CD8-positive, alpha-beta memory T cell (primary cell): ENCODE results near the gene SORCS3. TPM values are rescaled to one million over a fixed set of nuclear protein-coding genes. Genes with fewer than 3 reads are reported as not detected.

Experiments used
- CTCF ChIA-PET: fragments of 350-600 bp; sonication (Branson Sonifier 250); formaldehyde crosslinking; loops from one replicate; lab custom pipeline; 2021; ENCODE audit warnings: antibody characterized with exemption; lab: Charles Lee
- POLR2A ChIA-PET: fragments of 350-600 bp; sonication (Branson Sonifier 250); formaldehyde crosslinking; loops from one replicate; lab custom pipeline; 2021; ENCODE audit warnings: antibody characterized with exemption; lab: Charles Lee
- DNase-seq, 5 donors: peaks; one replicate each; pipeline versions ENCODE4 v3.0.0 to v3.0.0-alpha.2; 2020 to 2022; ENCODE audit warnings: mixed read lengths in 1 of 5
- H3K27ac ChIP-seq: one replicate; pipeline ENCODE4 v1.7.0; 2013; ENCODE audit warnings: low read depth, mild to moderate bottlenecking, low read length, moderate library complexity
- H3K27me3 ChIP-seq: 2 replicates; pipeline ENCODE4 v1.7.0; 2013; ENCODE audit warnings: low read length, mild to moderate bottlenecking; ENCODE audit not compliant: insufficient read depth, poor library complexity, severe bottlenecking
- H3K36me3 ChIP-seq: 2 replicates; pipeline ENCODE4 v1.7.0; 2013; ENCODE audit warnings: mild to moderate bottlenecking, low read length, moderate library complexity; ENCODE audit not compliant: insufficient read depth
- H3K4me1 ChIP-seq: 2 replicates; pipeline ENCODE4 v1.7.0; 2013; ENCODE audit warnings: mild to moderate bottlenecking, low read length, moderate library complexity; ENCODE audit not compliant: insufficient read depth
- H3K4me3 ChIP-seq: 2 replicates; pipeline ENCODE4 v1.7.0; 2013; ENCODE audit warnings: mild to moderate bottlenecking, low read length
- H3K9me3 ChIP-seq: 2 replicates; pipeline ENCODE4 v1.7.0; 2013; ENCODE audit warnings: mild to moderate bottlenecking, low read length
- H3K27ac Mint-ChIP-seq, 8 donors: one replicate each; pipeline ENCODE4 v1.8.0; 2020 to 2021; ENCODE audit warnings: mixed read lengths in 8 of 8, mild to moderate bottlenecking in 6 of 8, inconsistent platforms in 3 of 8, moderate library complexity in 3 of 8
- H3K27me3 Mint-ChIP-seq, 2 donors: one replicate each; pipeline ENCODE4 v1.8.0; 2020 to 2021; ENCODE audit warnings: mixed read lengths in 2 of 2, mild to moderate bottlenecking in 1 of 2, moderate library complexity in 1 of 2
- H3K36me3 Mint-ChIP-seq, 3 donors: one replicate each; pipeline ENCODE4 v1.8.0; 2020 to 2021; ENCODE audit warnings: mixed read lengths in 3 of 3, inconsistent platforms in 1 of 3, mild to moderate bottlenecking in 1 of 3
- H3K4me1 Mint-ChIP-seq, 3 donors: one replicate each; pipeline ENCODE4 v1.8.0; 2020 to 2021; ENCODE audit warnings: mixed read lengths in 3 of 3, inconsistent platforms in 1 of 3, mild to moderate bottlenecking in 1 of 3
- H3K4me3 Mint-ChIP-seq, 7 donors: one replicate each; pipeline ENCODE4 v1.8.0; 2020 to 2021; ENCODE audit warnings: mixed read lengths in 7 of 7, mild to moderate bottlenecking in 6 of 7, moderate library complexity in 4 of 7, inconsistent platforms in 2 of 7
- H3K9me3 Mint-ChIP-seq, 5 donors: one replicate each; pipeline ENCODE4 v1.8.0; 2020 to 2022; ENCODE audit warnings: mixed read lengths in 5 of 5, mild to moderate bottlenecking in 3 of 5, moderate library complexity in 2 of 5, inconsistent platforms in 1 of 5
- polyA plus RNA-seq: library from polyadenylated mRNA; unstranded; fragments of 300-500 nt; fragmentation: Illumina TruSeq; gene quantifications from one replicate; pipeline ENCODE4 v1.2.3, GENCODE V29; 2021
- total RNA-seq, 2 experiments: library from RNA; stranded (reverse); gene quantifications; one replicate each; pipeline ENCODE4 v1.2.3, GENCODE V29; 2021

Gene SORCS3
- total and polyA plus RNA-seq, 3 experiments from 2014 or later: not detected

DNA sequence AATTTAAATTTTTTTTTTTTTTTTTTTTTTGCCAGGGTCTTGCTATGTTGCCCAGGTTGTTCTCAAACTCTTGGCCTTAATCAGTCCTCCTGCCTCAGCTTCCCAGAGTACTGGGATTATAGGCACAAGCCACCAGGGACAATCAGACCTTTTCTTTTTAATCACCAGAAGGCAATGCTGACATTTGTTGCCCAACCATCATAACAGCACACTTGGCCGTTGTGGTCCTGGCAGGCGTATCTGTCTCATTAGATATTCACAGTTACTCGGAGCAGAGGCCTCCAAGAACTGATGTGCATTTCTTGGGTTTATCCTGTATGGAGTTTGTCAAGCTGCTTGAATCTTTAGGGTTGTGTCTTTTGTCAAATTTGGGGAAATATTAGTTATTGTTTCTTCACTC lies 100.0 kb downstream of the SORCS3 start:
- H3K9me3 ChIP-seq: no peaks in the 10 kb centered on the region
- no peaks in the 10 kb centered on the region for H3K4me1 Mint-ChIP-seq
- H3K27me3 ChIP-seq: no peaks in the 10 kb centered on the region
- H3K36me3 Mint-ChIP-seq: no peaks in the 10 kb centered on the region
- peaks cover 4 to 8% of the 10 kb centered on the region in 2 donors for H3K27me3 Mint-ChIP-seq
- ChIA-PET CTCF (no interaction called here), POLR2A (no interaction called here)
- H3K27ac Mint-ChIP-seq: no peak overlapping the region
- H3K4me3 Mint-ChIP-seq: no peak overlapping the region
- H3K4me3 ChIP-seq: no peak overlapping the region
- DNase-seq: no peak
- peaks cover 0 to 10% (median 0%) of the 10 kb centered on the region in 5 donors for H3K9me3 Mint-ChIP-seq
- H3K4me1 ChIP-seq: no peaks in the 10 kb centered on the region
- no peak overlapping the region for H3K27ac ChIP-seq
- H3K36me3 ChIP-seq: no peaks in the 10 kb centered on the region

DNA sequence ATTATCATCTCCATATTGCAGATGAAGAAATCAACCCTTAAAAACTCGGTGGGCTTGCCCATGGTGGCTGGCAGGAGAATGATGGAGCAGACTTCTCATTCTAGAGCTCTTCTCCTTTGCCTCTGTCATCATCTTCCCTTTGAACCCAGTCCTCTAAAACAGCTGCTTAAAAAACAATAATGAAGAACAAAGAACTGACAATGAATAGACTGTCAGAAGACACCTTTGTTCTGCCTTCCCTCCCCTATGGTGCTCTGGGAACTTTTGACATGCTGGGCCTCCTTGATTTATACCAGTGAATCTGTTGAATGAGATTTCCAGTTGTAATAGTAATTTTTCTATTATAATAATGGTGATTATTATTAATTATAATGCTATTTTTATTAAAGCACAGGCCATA lies 103.0 kb downstream of the SORCS3 start:
- Mint-ChIP-seq H3K36me3 (no peaks in the 10 kb centered on the region), H3K27ac (no peak overlapping the region), H3K4me1 (no peaks in the 10 kb centered on the region), H3K4me3 (no peak overlapping the region), H3K27me3 (peaks cover 4 to 10% of the 10 kb centered on the region in 2 donors), H3K9me3 (peaks cover 0 to 6% (median 0%) of the 10 kb centered on the region in 5 donors)
- H3K27me3 ChIP-seq: no peaks in the 10 kb centered on the region
- no peak for DNase-seq
- H3K36me3 ChIP-seq: no peaks in the 10 kb centered on the region
- H3K4me3 ChIP-seq: no peak overlapping the region
- no peaks in the 10 kb centered on the region for H3K9me3 ChIP-seq
- no peaks in the 10 kb centered on the region for H3K4me1 ChIP-seq
- no peak overlapping the region for H3K27ac ChIP-seq
- POLR2A ChIA-PET: no interaction called here
- CTCF ChIA-PET: no interaction called here

DNA sequence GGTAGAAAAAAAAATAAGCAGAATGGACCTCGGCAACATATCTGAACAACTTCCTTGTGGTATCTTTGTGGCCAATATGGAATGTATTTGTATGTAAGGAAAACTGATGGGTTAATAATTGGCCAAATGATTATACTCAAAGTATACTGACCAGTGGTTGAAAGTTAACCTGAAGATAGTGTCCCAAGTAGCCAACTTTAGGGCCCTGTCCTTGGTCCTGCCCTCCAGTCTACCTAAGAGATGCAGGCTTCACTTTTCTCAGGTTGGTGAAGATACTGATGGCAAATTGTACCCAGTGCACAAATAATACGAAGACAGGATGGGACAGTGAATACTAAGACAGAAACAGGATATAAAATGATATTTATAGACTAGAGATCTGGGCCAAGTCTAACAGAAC lies 109.2 kb downstream of the SORCS3 start:
- POLR2A ChIA-PET: no interaction called here

DNA sequence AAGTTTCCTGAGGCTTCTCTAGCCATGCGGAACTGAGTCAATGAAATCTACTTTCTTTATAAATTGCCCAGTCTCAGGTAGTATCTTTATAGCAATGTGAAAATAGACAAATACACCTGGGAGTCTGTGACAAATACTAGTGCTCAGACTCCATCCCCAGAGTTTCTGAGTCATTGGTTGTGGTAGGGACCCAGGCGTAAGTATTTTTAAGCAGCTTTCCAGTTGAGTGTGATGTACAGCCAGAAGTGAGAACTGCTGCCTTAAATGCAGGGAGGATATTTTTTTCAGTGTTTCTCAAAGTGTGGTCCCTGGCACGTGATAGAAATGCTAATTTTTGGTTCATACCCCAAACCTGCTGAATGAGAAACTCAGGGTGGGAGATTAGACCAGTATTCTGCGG lies 121.7 kb downstream of the SORCS3 start:
- DNase-seq: no peak
- no peak overlapping the region for H3K4me3 Mint-ChIP-seq
- no peaks in the 10 kb centered on the region for H3K27me3 ChIP-seq
- peak overlapping the region in 1 of 8 donors; percentile 2 for H3K27ac Mint-ChIP-seq
- no peaks in the 10 kb centered on the region for H3K9me3 Mint-ChIP-seq
- peaks cover 1 to 11% of the 10 kb centered on the region in 2 donors for H3K27me3 Mint-ChIP-seq
- ChIA-PET POLR2A (no interaction called here), CTCF (no interaction called here)
- no peak overlapping the region for H3K4me3 ChIP-seq
- H3K4me1 Mint-ChIP-seq: no peaks in the 10 kb centered on the region
- H3K27ac ChIP-seq: no peak overlapping the region
- no peaks in the 10 kb centered on the region for H3K36me3 Mint-ChIP-seq
- H3K36me3 ChIP-seq: no peaks in the 10 kb centered on the region
- no peaks in the 10 kb centered on the region for H3K4me1 ChIP-seq
- H3K9me3 ChIP-seq: no peaks in the 10 kb centered on the region

More for the DNA sequence above, 109.2 kb downstream of the SORCS3 start:
- peaks cover 0 to 4% of the 10 kb centered on the region in 2 donors for H3K27me3 Mint-ChIP-seq
- H3K4me3 Mint-ChIP-seq: no peak overlapping the region
- no peaks in the 10 kb centered on the region for H3K9me3 ChIP-seq
- no peaks in the 10 kb centered on the region for H3K36me3 Mint-ChIP-seq
- H3K36me3 ChIP-seq: no peaks in the 10 kb centered on the region
- no peak overlapping the region for H3K27ac ChIP-seq
- H3K27ac Mint-ChIP-seq: no peak overlapping the region
- no peak for DNase-seq
- no peaks in the 10 kb centered on the region for H3K27me3 ChIP-seq
- CTCF ChIA-PET: no interaction called here
- no peak overlapping the region for H3K4me3 ChIP-seq
- peaks cover 0 to 6% (median 0%) of the 10 kb centered on the region in 5 donors for H3K9me3 Mint-ChIP-seq
- H3K4me1 ChIP-seq: no peaks in the 10 kb centered on the region
- H3K4me1 Mint-ChIP-seq: no peaks in the 10 kb centered on the region

DNA sequence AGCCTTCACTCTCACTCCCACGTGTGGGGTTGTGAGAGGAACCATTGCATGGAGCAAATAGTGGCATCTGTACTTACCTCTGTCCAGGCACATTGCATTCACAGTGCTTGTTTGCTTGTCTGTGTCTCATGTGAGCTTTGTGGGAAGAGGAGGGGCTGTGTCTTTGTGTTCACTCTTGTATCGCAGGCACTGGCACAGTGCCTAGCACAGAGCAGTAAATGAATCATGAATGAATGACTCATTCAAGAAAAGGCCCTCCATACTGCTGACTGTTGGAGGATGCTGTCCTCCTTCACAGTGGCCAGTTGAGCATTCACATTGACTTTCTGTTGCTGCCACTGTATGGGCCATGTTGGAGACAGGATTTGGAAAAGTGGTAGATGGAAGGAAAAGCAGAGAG lies 125.3 kb downstream of the SORCS3 start:
- no peaks in the 10 kb centered on the region for H3K9me3 ChIP-seq
- no peak overlapping the region for H3K27ac ChIP-seq
- Mint-ChIP-seq H3K27me3 (peaks cover 4 to 7% of the 10 kb centered on the region in 2 donors), H3K9me3 (no peaks in the 10 kb centered on the region), H3K4me3 (no peak overlapping the region), H3K4me1 (no peaks in the 10 kb centered on the region), H3K27ac (no peak overlapping the region), H3K36me3 (no peaks in the 10 kb centered on the region)
- no peak overlapping the region for H3K4me3 ChIP-seq
- H3K4me1 ChIP-seq: no peaks in the 10 kb centered on the region
- H3K27me3 ChIP-seq: no peaks in the 10 kb centered on the region
- POLR2A ChIA-PET: no interaction called here
- CTCF ChIA-PET: no interaction called here
- no peak for DNase-seq
- no peaks in the 10 kb centered on the region for H3K36me3 ChIP-seq

DNA sequence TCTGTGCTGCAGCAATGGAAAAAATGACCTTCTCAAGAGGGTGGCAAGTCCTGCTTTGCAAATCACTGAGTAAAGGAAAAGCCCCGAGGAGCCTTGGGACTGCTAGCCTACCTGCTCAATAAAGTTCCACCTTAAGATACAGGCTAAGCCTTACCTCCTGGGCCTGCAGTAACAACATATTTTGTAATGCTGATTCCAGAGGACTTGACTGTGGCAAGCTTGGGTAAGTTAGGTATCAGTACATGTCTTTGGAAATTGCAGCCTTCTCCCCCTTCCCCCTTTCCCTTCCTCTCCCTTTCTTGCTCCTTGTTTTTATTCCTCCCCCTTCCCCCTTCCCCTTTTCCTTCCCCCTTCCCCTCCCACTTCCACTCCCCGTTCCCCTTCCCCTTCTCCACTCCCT lies 126.2 kb downstream of the SORCS3 start:
- ChIA-PET POLR2A (no interaction called here), CTCF (no interaction called here)
- no peak overlapping the region for H3K4me3 ChIP-seq
- H3K9me3 ChIP-seq: no peaks in the 10 kb centered on the region
- no peak overlapping the region for H3K27ac Mint-ChIP-seq
- H3K4me1 Mint-ChIP-seq: no peaks in the 10 kb centered on the region
- peaks cover 4 to 7% of the 10 kb centered on the region in 2 donors for H3K27me3 Mint-ChIP-seq
- no peaks in the 10 kb centered on the region for H3K36me3 ChIP-seq
- no peak overlapping the region for H3K27ac ChIP-seq
- no peaks in the 10 kb centered on the region for H3K9me3 Mint-ChIP-seq
- H3K36me3 Mint-ChIP-seq: no peaks in the 10 kb centered on the region
- H3K4me1 ChIP-seq: no peaks in the 10 kb centered on the region
- H3K4me3 Mint-ChIP-seq: no peak overlapping the region
- no peaks in the 10 kb centered on the region for H3K27me3 ChIP-seq
- DNase-seq: no peak

DNA sequence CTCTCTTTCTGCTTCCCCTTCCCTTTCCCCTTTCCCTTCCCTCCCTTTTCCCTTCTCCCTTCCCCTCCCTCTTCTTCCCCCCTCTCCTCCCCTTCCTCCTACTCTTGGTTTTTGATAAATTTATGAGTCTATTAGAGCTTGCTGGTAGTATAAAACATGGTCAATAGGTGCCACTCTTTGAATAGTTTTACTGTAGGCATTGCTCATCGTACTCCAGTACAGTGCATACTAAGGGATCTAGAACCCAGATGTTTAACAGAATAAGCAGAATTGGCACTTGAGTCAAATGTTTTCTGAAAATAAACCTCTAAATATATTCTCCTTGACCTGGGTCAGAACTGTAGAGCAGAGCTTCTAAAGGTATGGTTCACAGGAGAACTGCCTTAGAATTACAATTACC lies 126.7 kb downstream of the SORCS3 start:
- Mint-ChIP-seq H3K4me3 (no peak overlapping the region), H3K27ac (no peak overlapping the region), H3K9me3 (no peaks in the 10 kb centered on the region), H3K36me3 (no peaks in the 10 kb centered on the region), H3K4me1 (no peaks in the 10 kb centered on the region), H3K27me3 (peaks cover 4 to 9% of the 10 kb centered on the region in 2 donors)
- Histone ChIP-seq H3K27me3 (no peaks in the 10 kb centered on the region), H3K36me3 (no peaks in the 10 kb centered on the region), H3K9me3 (no peaks in the 10 kb centered on the region), H3K4me3 (no peak overlapping the region), H3K27ac (no peak overlapping the region), H3K4me1 (no peaks in the 10 kb centered on the region)
- ChIA-PET CTCF (no interaction called here), POLR2A (no interaction called here)
- no peak for DNase-seq

DNA sequence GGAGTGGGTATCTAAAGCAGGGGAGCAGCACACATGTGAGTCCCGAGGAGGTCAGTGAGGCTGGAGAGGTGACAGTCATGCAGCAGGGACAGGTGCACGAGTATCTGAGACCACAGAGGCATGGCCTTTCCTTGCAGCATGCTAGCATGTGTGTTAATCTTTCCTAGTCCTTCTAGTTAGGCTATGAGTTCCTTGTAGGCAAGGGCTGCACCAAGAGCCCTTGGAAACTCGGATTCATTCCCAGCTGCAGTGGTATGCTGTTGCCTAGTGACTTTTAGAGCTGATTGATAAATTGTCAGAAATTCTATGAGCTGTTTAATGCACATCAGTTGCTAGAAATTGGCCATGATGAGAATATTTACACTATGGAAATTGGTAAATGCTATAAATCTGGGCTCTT lies 132.0 kb downstream of the SORCS3 start:
- no peak overlapping the region for H3K4me3 ChIP-seq
- Mint-ChIP-seq H3K27ac (no peak overlapping the region), H3K9me3 (peaks cover 0 to 3% (median 0%) of the 10 kb centered on the region in 5 donors), H3K27me3 (peaks cover 7% of the 10 kb centered on the region in 2 donors), H3K36me3 (peaks cover 0 to 1% (median 0%) of the 10 kb centered on the region in 3 donors), H3K4me3 (no peak overlapping the region), H3K4me1 (no peaks in the 10 kb centered on the region)
- H3K4me1 ChIP-seq: no peaks in the 10 kb centered on the region
- no peak overlapping the region for H3K27ac ChIP-seq
- H3K36me3 ChIP-seq: no peaks in the 10 kb centered on the region
- CTCF ChIA-PET: no interaction called here
- DNase-seq: no peak
- H3K9me3 ChIP-seq: no peaks in the 10 kb centered on the region
- H3K27me3 ChIP-seq: no peaks in the 10 kb centered on the region
- POLR2A ChIA-PET: no interaction called here

DNA sequence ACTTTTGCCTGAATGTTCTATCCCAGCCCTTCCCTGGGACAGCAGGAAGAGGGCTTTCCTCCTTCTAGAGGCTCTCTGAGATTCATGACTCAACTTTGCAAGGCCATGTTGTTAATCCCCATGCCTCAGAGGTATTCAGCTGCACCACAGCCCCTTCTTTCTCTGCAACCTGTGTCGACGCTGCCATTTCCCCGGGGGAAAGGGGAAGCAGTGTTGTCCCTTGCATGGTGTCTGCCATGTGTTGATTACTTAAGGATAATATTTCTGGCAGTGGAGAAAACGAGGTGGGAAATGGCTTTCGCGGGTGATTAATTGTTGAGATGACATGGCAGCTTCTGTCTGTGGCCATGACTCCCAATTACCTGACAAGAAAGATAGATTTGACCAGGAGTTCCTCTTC lies 133.1 kb downstream of the SORCS3 start:
- peaks cover 7 to 11% of the 10 kb centered on the region in 2 donors for H3K27me3 Mint-ChIP-seq
- no peaks in the 10 kb centered on the region for H3K4me1 Mint-ChIP-seq
- H3K9me3 ChIP-seq: no peaks in the 10 kb centered on the region
- H3K4me3 Mint-ChIP-seq: no peak overlapping the region
- no peaks in the 10 kb centered on the region for H3K36me3 ChIP-seq
- no peak overlapping the region for H3K27ac ChIP-seq
- no peaks in the 10 kb centered on the region for H3K27me3 ChIP-seq
- peaks cover 0 to 1% (median 0%) of the 10 kb centered on the region in 3 donors for H3K36me3 Mint-ChIP-seq
- DNase-seq: no peak
- H3K4me3 ChIP-seq: no peak overlapping the region
- ChIA-PET CTCF (no interaction called here), POLR2A (no interaction called here)
- no peaks in the 10 kb centered on the region for H3K4me1 ChIP-seq
- peaks cover 0 to 3% (median 0%) of the 10 kb centered on the region in 5 donors for H3K9me3 Mint-ChIP-seq
- H3K27ac Mint-ChIP-seq: no peak overlapping the region
